NB4 (cell line): ENCODE results near the gene PCBD1.

Experiments used
- POLR2A ChIP-seq: IDR thresholded peaks from 2 replicates; pipeline ENCODE4 v1.6.1; 2011; ENCODE audit warnings: mild to moderate bottlenecking; ENCODE audit not compliant: insufficient read length; ENCODE audit errors: extremely low read depth
- TF ChIP-seq, protein P1 (sequence below): IDR thresholded peaks from one replicate; pipeline ENCODE4 v1.5.1; 2012; ENCODE audit warnings: low read depth, low read length

DNA sequence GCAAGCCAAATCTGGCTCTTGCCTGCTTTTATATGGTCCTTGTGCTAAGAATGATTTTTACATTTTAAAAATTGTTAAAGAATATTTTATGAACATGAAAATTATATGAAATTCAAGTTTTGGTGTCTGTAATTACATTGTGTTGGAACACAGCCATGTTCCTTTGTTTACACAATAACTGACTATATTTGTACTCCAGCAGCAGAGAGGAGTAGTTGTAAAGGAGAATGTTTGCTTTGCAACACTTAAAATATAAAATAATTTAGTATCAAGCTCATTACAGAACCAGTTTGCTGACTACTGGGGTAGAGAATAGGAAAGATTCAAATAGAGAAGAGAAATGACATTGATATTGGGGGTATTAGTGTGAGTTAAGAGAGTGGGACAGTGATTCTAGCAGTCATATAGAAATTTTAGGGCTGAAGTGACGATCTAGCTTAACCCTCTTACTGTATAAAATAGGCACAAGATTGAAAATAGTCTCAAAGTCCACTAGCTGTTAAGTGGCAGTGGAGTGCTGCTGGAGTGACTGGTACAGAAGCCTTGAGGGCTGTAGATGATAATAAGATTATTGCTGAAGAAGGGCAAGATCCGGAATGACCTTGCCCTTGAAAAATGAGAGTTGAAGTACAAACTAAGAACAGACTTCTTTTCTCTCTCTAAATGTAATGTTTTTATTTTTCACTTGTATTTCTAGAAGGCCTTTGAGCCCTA is 44.4 kb downstream of the PCBD1 start:
- TF ChIP-seq POLR2A, result no peak
- TF ChIP-seq, protein P1, sequence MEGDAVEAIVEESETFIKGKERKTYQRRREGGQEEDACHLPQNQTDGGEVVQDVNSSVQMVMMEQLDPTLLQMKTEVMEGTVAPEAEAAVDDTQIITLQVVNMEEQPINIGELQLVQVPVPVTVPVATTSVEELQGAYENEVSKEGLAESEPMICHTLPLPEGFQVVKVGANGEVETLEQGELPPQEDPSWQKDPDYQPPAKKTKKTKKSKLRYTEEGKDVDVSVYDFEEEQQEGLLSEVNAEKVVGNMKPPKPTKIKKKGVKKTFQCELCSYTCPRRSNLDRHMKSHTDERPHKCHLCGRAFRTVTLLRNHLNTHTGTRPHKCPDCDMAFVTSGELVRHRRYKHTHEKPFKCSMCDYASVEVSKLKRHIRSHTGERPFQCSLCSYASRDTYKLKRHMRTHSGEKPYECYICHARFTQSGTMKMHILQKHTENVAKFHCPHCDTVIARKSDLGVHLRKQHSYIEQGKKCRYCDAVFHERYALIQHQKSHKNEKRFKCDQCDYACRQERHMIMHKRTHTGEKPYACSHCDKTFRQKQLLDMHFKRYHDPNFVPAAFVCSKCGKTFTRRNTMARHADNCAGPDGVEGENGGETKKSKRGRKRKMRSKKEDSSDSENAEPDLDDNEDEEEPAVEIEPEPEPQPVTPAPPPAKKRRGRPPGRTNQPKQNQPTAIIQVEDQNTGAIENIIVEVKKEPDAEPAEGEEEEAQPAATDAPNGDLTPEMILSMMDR, result no peak
